Lower leg skin (tissue), 4 donors: Measurements from ENCODE around the gene ARHGEF39. TPM values are rescaled to one million over a fixed set of nuclear protein-coding genes. Genes with fewer than 3 reads are reported as not detected.
A peak's percentile ranks its signal among the peaks of the same experiment; 100 is the strongest.

Experiments
- DNase-seq, 2 donors: peaks; one replicate each; pipeline ENCODE4 v3.0.0-alpha.2; 2019; ENCODE audit warnings: low spot score in 2 of 2
- H3K4me3 ChIP-seq: fragments of 200-600 bp; sonication (generic); 2 replicates; pipeline ENCODE4 v1.5.1; 2017; ENCODE audit warnings: mild to moderate bottlenecking, low read depth; ENCODE audit not compliant: poor library complexity, severe bottlenecking
- CTCF ChIP-seq, 3 donors: fragments of 450-650 bp; IDR thresholded peaks; one replicate each; pipeline ENCODE4 v1.5.1; 2016; ENCODE audit warnings: antibody characterized with exemption in 3 of 3, mild to moderate bottlenecking in 3 of 3, moderate library complexity in 2 of 3
- POLR2A ChIP-seq, 2 donors: fragments of 450-650 bp; IDR thresholded peaks; one replicate each; pipeline ENCODE4 v1.6.1; 2016 to 2017; ENCODE audit warnings: antibody characterized with exemption in 2 of 2, mild to moderate bottlenecking in 1 of 2, moderate library complexity in 1 of 2
- WGBS, 2 donors: methylation state at CpG; one replicate each; pipeline ENCODE4 v1.1.5; 2018; 5-methylcytosine and 5-hydroxymethylcytosine counted together
- intact Hi-C: fragments of 100-400 bp; cut with DNase I; formaldehyde crosslinking; loops from one replicate; pipeline ENCODE4 v1.15.0; 2023; ENCODE audit warnings: low total_unique reads
- total RNA-seq, 4 donors: library from RNA; depleted of rRNA; stranded (reverse); fragments of >200 nt; gene quantifications; one replicate each; pipeline ENCODE4 v1.1.0, GENCODE V29; 2016

ARHGEF39 gene
- total RNA-seq, 4 donors from 2014 or later, result 0.32 to 7.6 (median 0.86) TPM

GRCh38 chr9:35656348-35656747 lies 8.6 kb downstream of the ARHGEF39 start:
- intact Hi-C loops, result no loop called here
- no peak for DNase-seq
- 83 to 85% methylated on average over 17 of the region's 17 CpGs for WGBS, 2 donors
- no peak overlapping the region for H3K4me3 ChIP-seq
- TF ChIP-seq POLR2A (IDR thresholded peaks at IDR 0.05) (no peak), CTCF (IDR thresholded peaks at IDR 0.05) (no peak)

DNA sequence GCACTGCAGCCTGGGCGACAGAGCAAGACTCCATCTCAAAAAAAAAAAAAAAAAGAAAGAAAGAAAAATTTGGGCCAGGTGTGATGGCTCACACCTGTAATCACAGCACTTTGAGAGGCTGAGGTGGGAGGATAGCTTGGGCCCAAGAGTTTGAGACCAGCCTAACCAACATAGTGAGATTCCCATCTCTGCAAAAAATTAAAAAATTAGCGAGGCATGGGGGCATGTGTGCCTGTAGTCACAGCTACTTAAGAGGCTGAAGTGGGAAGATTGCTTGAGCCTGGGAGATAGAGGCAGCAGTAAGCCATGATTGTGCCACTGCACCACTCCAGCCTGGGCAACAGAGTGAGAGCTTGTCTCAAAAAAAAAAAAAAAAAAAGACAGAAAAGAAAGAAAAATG lies 11.4 kb downstream of the ARHGEF39 start:
- no peak overlapping the region for H3K4me3 ChIP-seq
- intact Hi-C loops, result no loop called here
- 83 to 91% methylated on average over 2 of the region's 2 CpGs for WGBS, 2 donors
- peak in 1 of 2 donors; percentile 17 for DNase-seq
- TF ChIP-seq POLR2A (IDR thresholded peaks at IDR 0.05) (no peak), CTCF (IDR thresholded peaks at IDR 0.05) (no peak)

GRCh38 chr9:35652829-35653209 lies 12.2 kb downstream of the ARHGEF39 start:
- TF ChIP-seq POLR2A (IDR thresholded peaks at IDR 0.05) (no peak), CTCF (IDR thresholded peaks at IDR 0.05) (no peak)
- no peak for DNase-seq
- no peak overlapping the region for H3K4me3 ChIP-seq
- 87 to 88% methylated on average over 8 of the region's 8 CpGs for WGBS, 2 donors
- intact Hi-C loops, result no loop called here

DNA sequence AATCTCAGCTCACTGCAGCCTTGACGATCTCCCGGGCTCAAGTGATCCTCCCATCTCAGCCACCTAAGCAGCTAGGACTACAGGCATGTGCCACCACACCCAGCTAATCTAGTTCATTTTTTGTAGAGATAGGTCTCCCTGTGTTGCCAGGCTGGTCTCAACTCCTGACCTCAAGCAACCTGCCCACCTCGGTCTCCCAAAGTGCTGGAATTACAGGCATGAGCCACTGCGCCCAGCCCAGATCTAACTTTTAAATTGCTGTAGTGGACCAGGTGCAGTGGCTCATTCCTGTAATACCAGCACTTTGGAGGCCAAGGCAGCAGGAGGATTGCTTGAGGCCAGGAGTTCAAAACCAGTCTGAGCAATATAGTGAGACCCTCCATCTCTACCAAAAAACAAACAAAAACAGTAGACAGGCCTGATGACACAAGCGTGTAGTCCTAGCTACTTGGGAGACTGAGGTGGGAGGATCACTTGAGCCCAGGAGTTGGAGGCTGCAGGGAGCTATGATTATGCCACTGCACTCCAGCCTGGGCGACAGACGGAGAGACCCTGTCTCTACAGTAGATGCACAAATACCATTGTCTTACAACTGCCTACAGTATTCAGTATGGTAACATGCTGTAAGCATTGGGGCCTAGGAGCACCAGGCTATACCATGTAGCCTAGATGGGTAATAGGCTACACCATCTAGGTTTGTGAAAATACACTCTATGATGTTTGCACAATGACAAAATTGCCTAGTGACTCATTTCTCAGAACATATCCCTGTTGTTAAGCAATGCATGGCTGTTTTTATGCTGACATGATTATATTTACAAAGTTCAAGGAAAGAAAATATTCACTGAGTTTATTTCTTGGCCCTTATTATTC lies 12.8 kb downstream of the ARHGEF39 start:
- no peak for TF ChIP-seq POLR2A (IDR thresholded peaks at IDR 0.05)
- no peak for TF ChIP-seq CTCF (IDR thresholded peaks at IDR 0.05)
- intact Hi-C loops, result no loop called here
- DNase-seq, result no peak
- no peak overlapping the region for H3K4me3 ChIP-seq
- 75 to 76% methylated on average over 7 of the region's 7 CpGs for WGBS, 2 donors

DNA sequence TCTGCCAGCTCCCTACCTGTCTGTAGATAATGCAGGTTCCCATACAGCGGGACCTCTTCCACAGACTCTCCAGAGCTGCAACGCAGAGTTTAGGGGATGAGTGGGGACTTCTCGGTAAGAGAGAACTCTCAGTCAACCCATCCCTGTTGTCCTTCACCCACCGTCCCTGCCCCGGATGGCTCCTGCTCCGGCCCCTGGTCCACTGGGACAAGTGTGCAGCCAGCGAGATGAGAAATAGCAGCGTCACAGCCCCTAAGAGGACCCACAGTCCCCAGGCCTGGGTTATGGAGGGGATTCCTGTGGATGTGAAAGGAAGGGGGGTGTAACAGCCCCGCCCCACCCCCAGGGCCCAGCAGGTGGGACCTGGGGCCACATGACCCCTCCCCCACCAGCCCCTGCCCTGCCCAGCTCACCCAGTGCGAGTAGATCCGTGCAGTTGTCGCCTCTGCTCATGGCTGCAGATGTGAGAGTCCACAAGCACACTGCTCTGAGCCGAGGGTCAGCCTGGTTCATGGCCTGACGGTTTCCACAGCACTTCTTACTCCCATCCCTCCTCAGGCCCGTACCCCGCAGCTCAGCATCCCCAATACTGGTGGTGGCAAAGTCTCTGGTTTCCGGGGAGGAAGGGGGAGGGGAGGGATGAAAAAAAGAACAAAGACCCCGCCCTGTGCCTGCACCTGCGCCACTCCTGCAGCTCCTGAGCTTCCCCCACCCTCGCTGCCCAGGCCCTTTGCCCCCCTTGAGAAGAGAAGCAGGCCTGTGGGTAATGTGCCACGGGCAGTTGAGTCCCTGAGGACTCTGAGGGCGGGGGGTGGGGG lies 14.4 kb downstream of the ARHGEF39 start, which contains the start of gene SIT1:
SIT1 (minus strand) TSS at position 591 of the 818 bp plus-strand sequence; CDS start at position 513, 78 bp downstream.
- peak in 1 of 2 donors; percentile 82 for DNase-seq
- intact Hi-C loops, result no loop called here
- 68 to 73% methylated on average over 19 to 22 of the region's 22 CpGs for WGBS, 2 donors
- H3K4me3 ChIP-seq, result no peak within 1 kb of the TSS
- no peak for TF ChIP-seq CTCF (IDR thresholded peaks at IDR 0.05)
- TF ChIP-seq POLR2A (IDR thresholded peaks at IDR 0.05), result no peak
